Spleen (tissue), 7 donors: Measurements from ENCODE around the gene KSR2.

Experiments
- CTCF ChIP-seq, 11 experiments: fragments of 200-600 bp in 7 of 11; fragments of 450-650 bp in 4 of 11; sonication (generic) in 4 of 11; IDR thresholded peaks in 8 of 11; conservative IDR thresholded peaks in 3 of 11; 1 replicate in 7 of 11; 2 replicates in 4 of 11; pipeline versions ENCODE4 v1.4.0 to v1.8.0; 2016 to 2021; ENCODE audit warnings: antibody characterized with exemption in 11 of 11, inconsistent platforms in 4 of 11, mild to moderate bottlenecking in 1 of 11
- POLR2A ChIP-seq, 3 donors: fragments of 450-650 bp; IDR thresholded peaks; one replicate each; pipeline ENCODE4 v1.5.1; 2017; ENCODE audit warnings: antibody characterized with exemption in 3 of 3, mild to moderate bottlenecking in 1 of 3
- POLR2AphosphoS5 ChIP-seq, 3 donors: sonication (generic); formaldehyde crosslinking; IDR thresholded peaks; one replicate each; pipeline ENCODE4 v1.5.1; 2017; ENCODE audit warnings: antibody characterized with exemption in 3 of 3
- donor health status: DM: no; HTN: no; CAD: no; lungs with moderate emphysema.
- donor health status: DM: no; HTN: no; CAD: no.
- donor health status: DM: no; HTN: no; CAD: no.

GRCh38 chr12:117582135-117582784 lies 386.5 kb downstream of the KSR2 start:
- TF ChIP-seq POLR2A (IDR thresholded peaks at IDR 0.05) (no peak), CTCF (IDR thresholded peaks at IDR 0.05 in 8 of 11, conservative IDR thresholded peaks at IDR 0.05 in 3 of 11) (no peak), POLR2AphosphoS5 (IDR thresholded peaks at IDR 0.05) (no peak)
